Hair follicle dermal papilla cell (primary cell): ENCODE measurements around the gene TEAD2. TPM values are rescaled to one million over a fixed set of nuclear protein-coding genes. Genes with fewer than 3 reads are reported as not detected.

Source experiments
- small RNA-seq: library from RNA; depleted of rRNA; stranded (forward); fragments of <200 nt; gene quantifications from one replicate; pipeline ENCODE3, GENCODE V24; 2012
- total RNA-seq: library from RNA; depleted of rRNA; stranded (reverse); fragments of >200 nt; gene quantifications from 2 replicates; pipeline ENCODE4 v1.2.3, GENCODE V29; 2012

The TEAD2 gene
- total RNA-seq: 36.8 and 42.8 TPM in 2 replicates

GRCh38 chr19:49362048-49362928 is at the start of gene TEAD2:
TEAD2 (minus strand) TSS chr19:49362416; CDS start chr19:49360075, 2,341 bp downstream.

GRCh38 chr19:49387936-49388372 is 25.7 kb upstream of the TEAD2 start, which contains the start of gene KASH5:
KASH5 (plus strand) TSS chr19:49388249; CDS start chr19:49390884, 2,635 bp downstream.

GRCh38 chr19:49363268-49364082 is 1.3 kb upstream of the TEAD2 start, which contains the start of gene DKKL1:
DKKL1 (plus strand) TSS chr19:49363877; CDS start chr19:49363999, 122 bp downstream.

GRCh38 chr19:49335071-49335783 is 27.0 kb downstream of the TEAD2 start, which contains the start of gene CD37:
CD37 (plus strand) TSS chr19:49335406; CDS start chr19:49335541, 135 bp downstream.

DNA sequence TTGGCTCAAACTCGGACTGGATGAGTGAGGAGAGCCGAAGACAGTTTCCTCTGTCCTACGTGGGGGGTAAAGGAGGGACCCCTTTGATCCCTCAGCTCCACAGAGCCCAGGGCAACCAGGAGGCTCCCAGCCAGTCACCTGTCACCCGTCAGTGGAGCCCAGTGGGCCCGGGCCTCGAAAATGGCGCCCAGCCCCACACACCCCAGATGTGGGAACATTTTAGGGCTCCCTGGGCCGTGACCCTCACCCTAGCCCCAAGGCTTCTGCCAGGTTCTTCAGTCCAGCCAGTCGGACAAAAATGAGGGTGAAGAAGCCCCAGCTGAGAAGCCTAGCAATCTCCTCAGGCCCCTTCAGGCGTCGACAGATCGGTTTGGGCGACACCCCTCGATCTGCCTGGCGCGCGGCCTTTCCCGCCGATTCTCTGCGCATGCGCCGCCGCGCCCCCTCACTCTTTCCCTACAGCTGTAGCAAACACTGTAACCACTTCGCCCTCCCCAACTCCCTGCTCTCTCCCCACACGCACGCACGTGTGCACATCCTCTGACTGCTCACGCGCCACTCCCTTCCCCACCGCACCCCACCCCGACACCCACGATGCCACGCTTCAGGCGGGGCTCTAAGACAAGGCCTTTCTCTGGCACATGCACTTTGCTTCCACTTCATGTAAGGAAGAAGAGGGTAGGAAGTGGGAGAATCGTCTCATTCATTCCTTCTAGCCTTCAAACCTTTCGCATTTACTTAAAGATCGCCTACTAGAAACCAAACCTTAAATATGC is 37.2 kb downstream of the TEAD2 start, which contains the start of gene SLC6A16:
TSS of gene SLC6A16 (minus strand) at position 391 of the 776 bp plus-strand sequence. CDS start 13,844 bp downstream, outside the sequence.

Small RNA genes lying within 50 kb of the gene (small RNA-seq; reads per million reads assigned to genes)
- gene MIR4324: not detected

Other genes starting within 250 kb of the TEAD2 start
- 5.2 and 6.0 TPM in 2 replicates for gene LIN7B, start 248.0 kb downstream of the TEAD2 start, total RNA-seq
- 0.36 TPM in 1 of 2 replicates, not detected in the other for gene C19orf73, start 243.3 kb downstream of the TEAD2 start, total RNA-seq
- 1.8 and 2.4 TPM in 2 replicates for gene PPFIA3, start 242.9 kb downstream of the TEAD2 start, total RNA-seq
- not detected in 2 replicates for gene HRC, start 207.0 kb downstream of the TEAD2 start, total RNA-seq
- gene TRPM4, start 204.6 kb downstream of the TEAD2 start, total RNA-seq: 32.6 and 32.7 TPM in 2 replicates
- gene SLC6A16, start 37.2 kb downstream of the TEAD2 start, total RNA-seq: 0.12 and 0.16 TPM in 2 replicates
- gene CD37, start 27.0 kb downstream of the TEAD2 start, total RNA-seq: not detected in 2 replicates
- 0.49 TPM in 1 of 2 replicates, not detected in the other for gene DKKL1, start 1.5 kb upstream of the TEAD2 start, total RNA-seq
- gene KASH5, start 25.8 kb upstream of the TEAD2 start, total RNA-seq: not detected in 2 replicates
- gene PTH2, start 61.0 kb upstream of the TEAD2 start, total RNA-seq: not detected in 2 replicates
- gene GFY, start 63.0 kb upstream of the TEAD2 start, total RNA-seq: not detected in 2 replicates
- gene SLC17A7, start 79.1 kb upstream of the TEAD2 start, total RNA-seq: 0.16 and 0.36 TPM in 2 replicates
- 65.1 and 68.2 TPM in 2 replicates for gene PIH1D1, start 89.4 kb upstream of the TEAD2 start, total RNA-seq
- 36.0 and 39.0 TPM in 2 replicates for gene ALDH16A1, start 90.8 kb upstream of the TEAD2 start, total RNA-seq
- 12.1 and 12.7 TPM in 2 replicates for gene FLT3LG, start 111.8 kb upstream of the TEAD2 start, total RNA-seq
- 1,679 and 1,804 TPM in 2 replicates for gene RPL13A, start 125.2 kb upstream of the TEAD2 start, total RNA-seq
- 1,616 and 1,768 TPM in 2 replicates for gene RPS11, start 134.0 kb upstream of the TEAD2 start, total RNA-seq
- gene FCGRT, start 150.2 kb upstream of the TEAD2 start, total RNA-seq: 76.9 and 77.5 TPM in 2 replicates
- 155 and 167 TPM in 2 replicates for gene RCN3, start 165.6 kb upstream of the TEAD2 start, total RNA-seq
- 46.8 and 50.1 TPM in 2 replicates for gene NOSIP, start 218.1 kb upstream of the TEAD2 start, total RNA-seq
- 2.2 TPM in 1 of 2 replicates, not detected in the other for gene PRRG2, start 218.9 kb upstream of the TEAD2 start, total RNA-seq
- gene PRR12, start 228.8 kb upstream of the TEAD2 start, total RNA-seq: 3.9 and 4.4 TPM in 2 replicates